GM23338 (cell line): ENCODE measurements around the gene RORC. TPM values are rescaled to one million over a fixed set of nuclear protein-coding genes. Genes with fewer than 3 reads are reported as not detected.

Experiments used
- ATAC-seq: fragments of 200-7000 bp; cut with Tn5 transposase; 3 replicates; pipeline ENCODE4 v1.9.1; 2020
- DNase-seq: peaks from one replicate; pipeline ENCODE4 v3.0.0-alpha.2; 2015; ENCODE audit warnings: low spot score
- H2AFZ ChIP-seq: fragments of 200-600 bp; sonication (generic); 2 replicates; pipeline ENCODE4 v1.8.0; 2016; ENCODE audit warnings: antibody characterized with exemption, mild to moderate bottlenecking, moderate library complexity
- H3F3A ChIP-seq: fragments of 200-600 bp; sonication (generic); replicated peaks from 2 replicates; pipeline ENCODE4 v1.8.0; 2017; ENCODE audit warnings: antibody characterized with exemption, mixed run types, low read depth
- H3K27ac ChIP-seq: fragments of 200-600 bp; sonication (generic); 2 replicates; pipeline ENCODE4 v1.6.1; 2016; ENCODE audit warnings: low read depth
- H3K27me3 ChIP-seq: fragments of 200-600 bp; sonication (generic); 2 replicates; pipeline ENCODE4 v1.8.0; 2016; ENCODE audit warnings: mild to moderate bottlenecking, mixed run types, moderate library complexity; ENCODE audit not compliant: insufficient read depth
- H3K36me3 ChIP-seq: fragments of 200-600 bp; sonication (generic); 2 replicates; pipeline ENCODE4 v1.8.0; 2016; ENCODE audit warnings: mild to moderate bottlenecking; ENCODE audit not compliant: insufficient read depth
- H3K4me1 ChIP-seq: fragments of 200-600 bp; sonication (generic); 2 replicates; pipeline ENCODE4 v1.8.0; 2016; ENCODE audit warnings: mild to moderate bottlenecking, moderate library complexity; ENCODE audit not compliant: insufficient read depth
- H3K4me2 ChIP-seq: fragments of 200-600 bp; sonication (generic); 2 replicates; pipeline ENCODE4 v1.7.1; 2017; ENCODE audit warnings: mixed run types
- H3K4me3 ChIP-seq: fragments of 200-600 bp; sonication (generic); 2 replicates; pipeline ENCODE4 v1.6.1; 2016; ENCODE audit warnings: mixed run types
- H3K79me2 ChIP-seq: fragments of 200-600 bp; sonication (generic); replicated peaks from 2 replicates; pipeline ENCODE4 v1.8.0; 2017; ENCODE audit warnings: mild to moderate bottlenecking; ENCODE audit not compliant: insufficient read depth
- H3K9me2 ChIP-seq: fragments of 200-600 bp; sonication (generic); 2 replicates; pipeline ENCODE4 v1.8.0; 2017; ENCODE audit not compliant: insufficient read depth
- H4K20me1 ChIP-seq: fragments of 200-600 bp; sonication (generic); replicated peaks from 2 replicates; pipeline ENCODE4 v1.8.0; 2017; ENCODE audit warnings: mild to moderate bottlenecking; ENCODE audit not compliant: insufficient read depth
- H3K27ac Mint-ChIP-seq: 2 replicates; pipeline ENCODE4 v1.8.0; 2020; ENCODE audit warnings: inconsistent platforms, mild to moderate bottlenecking, moderate library complexity, mixed read lengths
- H3K27me3 Mint-ChIP-seq: 3 replicates; pipeline ENCODE4 v1.8.0; 2022; ENCODE audit warnings: low read depth, mild to moderate bottlenecking, moderate library complexity, mixed read lengths, inconsistent platforms; ENCODE audit not compliant: insufficient read depth, poor library complexity
- H3K36me3 Mint-ChIP-seq: 3 replicates; pipeline ENCODE4 v1.8.0; 2021; ENCODE audit warnings: low read depth, mild to moderate bottlenecking, inconsistent platforms, moderate library complexity, mixed read lengths
- H3K4me1 Mint-ChIP-seq: 3 replicates; pipeline ENCODE4 v1.8.0; 2020; ENCODE audit warnings: mild to moderate bottlenecking, inconsistent platforms, mixed read lengths
- H3K4me3 Mint-ChIP-seq: 3 replicates; pipeline ENCODE4 v1.8.0; 2021; ENCODE audit warnings: moderate library complexity, mild to moderate bottlenecking, inconsistent platforms, mixed read lengths
- H3K9me3 Mint-ChIP-seq: 3 replicates; pipeline ENCODE4 v1.8.0; 2020; ENCODE audit warnings: moderate library complexity, mild to moderate bottlenecking, inconsistent platforms, mixed read lengths
- CREB1 ChIP-seq: fragments of 250-450 bp; sonication (Bioruptor Pico); IDR thresholded peaks from 2 replicates; pipeline ENCODE4 v1.5.0; 2020; ENCODE audit warnings: low read depth, mild to moderate bottlenecking, moderate library complexity
- CTCF ChIP-seq, 2 experiments: fragments of 200-600 bp in 1 of 2; sonication (generic) in 1 of 2; conservative IDR thresholded peaks; 2 replicates each; pipeline versions ENCODE4 v1.5.1 to v1.6.1; 2016 to 2017; ENCODE audit warnings: antibody characterized with exemption in 2 of 2, low read depth in 2 of 2, mild to moderate bottlenecking in 2 of 2, moderate library complexity in 1 of 2
- ETS1 ChIP-seq: IDR thresholded peaks from 2 replicates; pipeline ENCODE4 v1.6.1; 2016; ENCODE audit warnings: antibody characterized with exemption
- EZH2 ChIP-seq: fragments of 200-600 bp; sonication (generic); IDR thresholded peaks from one replicate; pipeline ENCODE4 v1.8.0; 2017; ENCODE audit warnings: antibody characterized with exemption, mild to moderate bottlenecking, low read depth; ENCODE audit not compliant: unreplicated experiment
- EZH2phosphoT487 ChIP-seq: fragments of 200-600 bp; sonication (generic); IDR thresholded peaks from one replicate; pipeline ENCODE4 v1.8.1; 2018; ENCODE audit warnings: antibody characterized with exemption; ENCODE audit not compliant: unreplicated experiment
- JUNB ChIP-seq: IDR thresholded peaks from one replicate; pipeline ENCODE4 v1.6.1; 2016; ENCODE audit warnings: antibody characterized with exemption; ENCODE audit not compliant: unreplicated experiment
- NANOG ChIP-seq: IDR thresholded peaks from 2 replicates; pipeline ENCODE4 v1.6.1; 2016; ENCODE audit warnings: antibody characterized with exemption, borderline replicate concordance
- POLR2AphosphoS5 ChIP-seq: IDR thresholded peaks from 2 replicates; pipeline ENCODE4 v1.6.1; 2016; ENCODE audit warnings: antibody characterized with exemption, low read depth
- REST ChIP-seq: IDR thresholded peaks from one replicate; pipeline ENCODE4 v1.6.1; 2018; ENCODE audit warnings: antibody characterized with exemption; ENCODE audit not compliant: unreplicated experiment
- STAT1 ChIP-seq: IDR thresholded peaks from one replicate; pipeline ENCODE4 v1.6.1; 2016; ENCODE audit warnings: antibody characterized with exemption; ENCODE audit not compliant: unreplicated experiment
- ZNF114 ChIP-seq: fragments of 250-450 bp; sonication (Bioruptor Pico); IDR thresholded peaks from 2 replicates; pipeline ENCODE4 v1.5.0; 2020; ENCODE audit warnings: mild to moderate bottlenecking, moderate library complexity
- ZNF331 ChIP-seq: fragments of 250-450 bp; sonication (Bioruptor Pico); IDR thresholded peaks from 2 replicates; pipeline ENCODE4 v1.5.0; 2020; ENCODE audit warnings: low read depth, mild to moderate bottlenecking, moderate library complexity
- ZNF462 ChIP-seq: fragments of 250-450 bp; sonication (Bioruptor Pico); IDR thresholded peaks from 2 replicates; pipeline ENCODE4 v1.5.0; 2020; ENCODE audit warnings: mild to moderate bottlenecking, moderate library complexity
- polyA plus RNA-seq: library from polyadenylated mRNA; unstranded; fragments of >200 nt; fragmentation: Nextera tagmentation; extraction: Ambion mirVana; gene quantifications from 2 replicates; pipeline ENCODE4 v1.2.1, GENCODE V29; 2016
- total RNA-seq: library from RNA; depleted of rRNA; stranded (reverse); fragments of >200 nt; shearing (Covaris generic); gene quantifications from 2 replicates; pipeline ENCODE4 v1.2.3, GENCODE V29; 2014

RORC gene
- total and polyA plus RNA-seq, 2 experiments from 2014 or later = 0.29 to 0.97 TPM

GRCh38 chr1:151782741-151783140, 48.9 kb downstream of the RORC start:
- no peaks in the 10 kb centered on the region for H3F3A ChIP-seq
- no peak overlapping the region for H2AFZ ChIP-seq
- TF ChIP-seq CREB1 (no peak), ZNF114 (CRISPR knock-in tag) (no peak), JUNB (no peak), NANOG (no peak), CTCF (conservative IDR thresholded peaks at IDR 0.05; ENCODE audit: low read depth in 2 of 2) (no peak), EZH2phosphoT487 (no peak), EZH2 (no peak), REST (no peak), STAT1 (no peak), ZNF462 (CRISPR knock-in tag) (no peak), ETS1 (no peak), POLR2AphosphoS5 (no peak), ZNF331 (no peak)
- Mint-ChIP-seq H3K4me3 (no peak overlapping the region), H3K27me3 (no peaks in the 10 kb centered on the region), H3K27ac (no peak overlapping the region), H3K36me3 (peaks cover 18% of the 10 kb centered on the region), H3K4me1 (no peaks in the 10 kb centered on the region), H3K9me3 (no peaks in the 10 kb centered on the region)
- no peaks in the 10 kb centered on the region for H4K20me1 ChIP-seq
- no peak overlapping the region for H3K4me2 ChIP-seq
- H3K4me1 ChIP-seq = no peaks in the 10 kb centered on the region
- no peak overlapping the region for H3K4me3 ChIP-seq
- 0 out of 2 replicates have a peak, but pooled peaks cover 3% of the 10 kb centered on the region for H3K79me2 ChIP-seq
- H3K9me2 ChIP-seq = no peaks in the 10 kb centered on the region
- no peak for DNase-seq
- no peak overlapping the region for H3K27ac ChIP-seq
- H3K27me3 ChIP-seq = no peaks in the 10 kb centered on the region
- no peaks in the 10 kb centered on the region for H3K36me3 ChIP-seq
- no peak for ATAC-seq
